IMR-90 (cell line): ENCODE results near the gene PPP1CA. TPM values are rescaled to one million over a fixed set of nuclear protein-coding genes. Genes with fewer than 3 reads are reported as not detected.

Experiments used
- ATAC-seq: fragments of 200-7000 bp; cut with Tn5 transposase; 2 replicates; pipeline ENCODE4 v1.9.1; 2020; ENCODE audit warnings: low read depth, mild to moderate bottlenecking, moderate library complexity
- BruUV-seq: library from RNA; stranded (reverse); fragments of 400-500 nt; replicated peaks from 2 replicates; lab custom pipeline; 2021; lab: Mats Ljungman, UMichigan
- CTCF ChIA-PET: fragments of 300-600 bp; formaldehyde crosslinking; extraction: SDS; loops from one replicate; lab custom pipeline; 2021; ENCODE audit warnings: antibody characterized with exemption; lab: Yijun Ruan, JAX
- POLR2A ChIA-PET: fragments of 300-600 bp; sonication (Branson Sonifier 250); formaldehyde crosslinking; loops from one replicate; lab custom pipeline; 2022; ENCODE audit warnings: antibody characterized with exemption; ENCODE audit not compliant: unreplicated experiment; lab: Charles Lee
- DNase-seq: peaks from one replicate; pipeline ENCODE4 v3.0.0; 2013
- H2AFZ ChIP-seq: replicated peaks from 2 replicates; pipeline ENCODE3; 2013; ENCODE audit warnings: low read length, mild to moderate bottlenecking; ENCODE audit not compliant: poor library complexity
- H2AK5ac ChIP-seq: 2 replicates; pipeline ENCODE4 v1.6.1; 2013; ENCODE audit warnings: low read depth, low read length, inconsistent platforms
- H2AK9ac ChIP-seq: replicated peaks from 2 replicates; pipeline ENCODE3; 2013; ENCODE audit warnings: mild to moderate bottlenecking, low read depth, low read length, moderate library complexity; ENCODE audit not compliant: poor library complexity
- H2BK120ac ChIP-seq: 2 replicates; pipeline ENCODE4 v1.6.1; 2013; ENCODE audit warnings: low read depth, low read length, inconsistent platforms
- H2BK15ac ChIP-seq: 3 replicates; pipeline ENCODE4 v1.6.1; 2013; ENCODE audit warnings: low read depth, low read length, inconsistent platforms
- H2BK20ac ChIP-seq: 2 replicates; pipeline ENCODE4 v1.6.1; 2013; ENCODE audit warnings: low read depth, mild to moderate bottlenecking, inconsistent platforms, low read length, moderate library complexity
- H2BK5ac ChIP-seq: 2 replicates; pipeline ENCODE4 v1.6.1; 2013; ENCODE audit warnings: mild to moderate bottlenecking, low read depth, low read length, inconsistent platforms; ENCODE audit not compliant: poor library complexity, severe bottlenecking
- H3K14ac ChIP-seq: replicated peaks from 2 replicates; pipeline ENCODE4 v1.6.1; 2013; ENCODE audit warnings: low read depth, low read length, inconsistent platforms
- H3K18ac ChIP-seq: 2 replicates; pipeline ENCODE4 v1.6.1; 2013; ENCODE audit warnings: low read depth, low read length, control low read depth
- H3K23ac ChIP-seq: 2 replicates; pipeline ENCODE4 v1.6.1; 2013; ENCODE audit warnings: low read depth, low read length, inconsistent platforms
- H3K27ac ChIP-seq: 2 replicates; pipeline ENCODE4 v1.5.1; 2013; ENCODE audit warnings: mild to moderate bottlenecking, control low read depth, low read length; ENCODE audit not compliant: insufficient read depth
- H3K27me3 ChIP-seq: 2 replicates; pipeline ENCODE4 v1.6.1; 2013; ENCODE audit warnings: low read length; ENCODE audit not compliant: control insufficient read depth, insufficient read depth
- H3K36me3 ChIP-seq: 2 replicates; pipeline ENCODE4 v1.6.1; 2013; ENCODE audit warnings: low read length, mixed read lengths; ENCODE audit not compliant: control insufficient read depth, insufficient read depth
- H3K4ac ChIP-seq: 2 replicates; pipeline ENCODE4 v1.6.1; 2013; ENCODE audit warnings: low read depth, low read length, inconsistent platforms
- H3K4me1 ChIP-seq: 2 replicates; pipeline ENCODE4 v1.6.1; 2013; ENCODE audit warnings: low read length, mixed read lengths; ENCODE audit not compliant: control insufficient read depth, insufficient read depth
- H3K4me2 ChIP-seq: 2 replicates; pipeline ENCODE4 v1.6.1; 2013; ENCODE audit warnings: low read depth, mild to moderate bottlenecking, control low read depth, low read length, moderate library complexity
- H3K4me3 ChIP-seq: 2 replicates; pipeline ENCODE4 v1.5.1; 2013; ENCODE audit warnings: low read depth, mild to moderate bottlenecking, control low read depth, low read length, moderate library complexity; ENCODE audit not compliant: insufficient read depth
- H3K56ac ChIP-seq: 2 replicates; pipeline ENCODE4 v1.6.1; 2013; ENCODE audit warnings: low read length, inconsistent platforms; ENCODE audit not compliant: insufficient read depth; ENCODE audit errors: extremely low read depth
- H3K79me1 ChIP-seq, 2 experiments: 2 replicates each; pipeline ENCODE4 v1.6.1; 2013; ENCODE audit warnings: low read length in 2 of 2, inconsistent platforms in 1 of 2, low read depth in 1 of 2
- H3K9ac ChIP-seq: 2 replicates; pipeline ENCODE4 v1.6.1; 2013; ENCODE audit warnings: low read depth, low read length, control low read depth
- H3K9me1 ChIP-seq: 2 replicates; pipeline ENCODE4 v1.6.1; 2013; ENCODE audit warnings: low read length, inconsistent platforms; ENCODE audit not compliant: insufficient read depth
- H3K9me3 ChIP-seq: 2 replicates; pipeline ENCODE4 v1.6.1; 2013; ENCODE audit warnings: low read length; ENCODE audit not compliant: control insufficient read depth, insufficient read depth
- H4K20me1 ChIP-seq: 2 replicates; pipeline ENCODE4 v1.6.1; 2013; ENCODE audit warnings: low read length, inconsistent platforms; ENCODE audit not compliant: insufficient read depth
- H4K5ac ChIP-seq: 2 replicates; pipeline ENCODE4 v1.6.1; 2013; ENCODE audit warnings: mild to moderate bottlenecking, low read depth, low read length, control low read depth
- H4K8ac ChIP-seq, 2 experiments: 2 replicates each; pipeline ENCODE4 v1.6.1; 2013; ENCODE audit warnings: low read depth in 2 of 2, low read length in 2 of 2, control low read depth in 1 of 2, inconsistent platforms in 1 of 2
- H4K91ac ChIP-seq: 2 replicates; pipeline ENCODE4 v1.6.1; 2013; ENCODE audit warnings: low read depth, low read length, inconsistent platforms; ENCODE audit not compliant: insufficient read depth
- BHLHE40 ChIP-seq: fragments of 150-350 bp; IDR thresholded peaks from 2 replicates; pipeline ENCODE4 v1.6.1; 2016; ENCODE audit warnings: mild to moderate bottlenecking, low read depth, low read length
- CEBPB ChIP-seq: IDR thresholded peaks from 2 replicates; pipeline ENCODE4 v1.6.1; 2012; ENCODE audit warnings: low read depth, low read length, improper control_type of control experiment
- MXI1 ChIP-seq: IDR thresholded peaks from 2 replicates; pipeline ENCODE4 v1.6.1; 2012; ENCODE audit warnings: low read depth, mild to moderate bottlenecking, low read length, moderate library complexity, borderline replicate concordance
- USF2 ChIP-seq: fragments of 150-350 bp; IDR thresholded peaks from 2 replicates; pipeline ENCODE4 v1.6.1; 2017; ENCODE audit warnings: mild to moderate bottlenecking, antibody characterized with exemption, low read length, low read depth
- WGBS, 2 experiments: methylation state at CpG; one replicate each; pipeline versions ENCODE4 v1.1.5 to v1.1.7; 2013; ENCODE audit warnings: missing lambda C conversion rate in 2 of 2; ENCODE audit not compliant: insufficient read length in 1 of 2; ENCODE audit errors: extremely low coverage in 2 of 2; 5-methylcytosine and 5-hydroxymethylcytosine counted together
- dilution Hi-C: fragments of 300-500 bp; cut with HindIII; formaldehyde crosslinking; loops from one replicate; pipeline ENCODE4 v1.14.3; 2018; ENCODE audit warnings: low sequenced_read_pairs; ENCODE audit not compliant: unreplicated experiment
- in situ Hi-C: fragments of 300-500 bp; cut with MboI; formaldehyde crosslinking; loops from 3 replicates; pipeline ENCODE4 v1.14.3; 2019; ENCODE audit warnings: low sequenced_read_pairs, inconsistent platforms, mixed read lengths
- intact Hi-C: fragments of 100-400 bp; cut with micrococcal nuclease; formaldehyde crosslinking; loops from 2 replicates; pipeline ENCODE4 v1.10.0; 2022
- polyA plus RNA-seq, 3 experiments: library from polyadenylated mRNA; depleted of rRNA; stranded (reverse); fragments of >200 nt; gene quantifications; 2 replicates each; pipeline ENCODE4 v1.2.3, GENCODE V29; 2012; ENCODE audit warnings: low replicate concordance in 1 of 3
- total RNA-seq: library from RNA; depleted of rRNA; stranded (reverse); fragments of >200 nt; gene quantifications from 2 replicates; pipeline ENCODE4 v1.2.3, GENCODE V29; 2012

Gene PPP1CA
- total and polyA plus RNA-seq, 2 of the 4 experiments (the other 2 are of a cell fraction), result 228 to 313 TPM

GRCh38 chr11:67431346-67432249 is 29.9 kb upstream of the PPP1CA start:
- Histone ChIP-seq H4K8ac (no peak overlapping the region), H3K14ac (no peak overlapping the region), H3K4me1 (peaks cover 5% of the 10 kb centered on the region), H2AK9ac (no peak overlapping the region), H4K91ac (no peak overlapping the region), H3K4me2 (no peak overlapping the region), H4K20me1 (no peaks in the 10 kb centered on the region; the same call in 1 of the 2 replicates), H3K18ac (no peak overlapping the region), H3K23ac (no peak overlapping the region), H4K5ac (no peak overlapping the region), H2BK20ac (no peak overlapping the region), H2AFZ (no peak overlapping the region), H3K4ac (no peak overlapping the region), H3K9me1 (peaks cover 8% of the 10 kb centered on the region), H2BK5ac (no peak overlapping the region), H3K79me1 (peaks cover 11 to 29% of the 10 kb centered on the region in 2 experiments), H2AK5ac (no peak overlapping the region), H3K9me3 (no peaks in the 10 kb centered on the region), H2BK120ac (no peak overlapping the region), H2BK15ac (no peak overlapping the region), H3K27ac (no peak overlapping the region), H3K36me3 (peaks cover 30% of the 10 kb centered on the region), H3K9ac (no peak overlapping the region), H3K4me3 (no peak overlapping the region), H3K56ac (no peak overlapping the region), H3K27me3 (no peaks in the 10 kb centered on the region)
- ATAC-seq (no peak), DNase-seq (no peak)
- BruUV-seq, result no TSS peak
- TF ChIP-seq USF2, result no peak
- no peak for TF ChIP-seq BHLHE40
- TF ChIP-seq CEBPB, result no peak
- TF ChIP-seq MXI1, result no peak
- dilution Hi-C loops (no loop called here), in situ Hi-C loops (no loop called here), intact Hi-C loops (no loop called here)
- ChIA-PET POLR2A (no interaction called here), CTCF (no interaction called here)
- 93% methylated on average over 7 of the region's 24 CpGs; no CpG with 5 or more reads in 1 of the 2 experiments for WGBS, 2 experiments
